HUES48 (cell line): ENCODE data around the gene PTCD1.
A peak's percentile ranks its signal among the peaks of the same experiment; 100 is the strongest.

Experiments
- H3K27ac ChIP-seq: one replicate; pipeline ENCODE4 v1.7.0; 2013; ENCODE audit warnings: low read depth, low read length, inconsistent platforms
- H3K27me3 ChIP-seq: 2 replicates; pipeline ENCODE4 v1.6.1; 2013; ENCODE audit warnings: mild to moderate bottlenecking, low read length; ENCODE audit not compliant: control insufficient read depth, insufficient read depth
- H3K36me3 ChIP-seq: 2 replicates; pipeline ENCODE4 v1.6.1; 2013; ENCODE audit warnings: low read length; ENCODE audit not compliant: control insufficient read depth, insufficient read depth
- H3K4me1 ChIP-seq: 2 replicates; pipeline ENCODE4 v1.6.1; 2013; ENCODE audit warnings: mild to moderate bottlenecking, low read length; ENCODE audit not compliant: control insufficient read depth, insufficient read depth
- H3K4me3 ChIP-seq: 2 replicates; pipeline ENCODE4 v1.5.1; 2013; ENCODE audit warnings: mild to moderate bottlenecking, low read depth, low read length
- H3K9ac ChIP-seq: 2 replicates; pipeline ENCODE4 v1.6.1; 2013; ENCODE audit warnings: mild to moderate bottlenecking, low read depth, low read length, moderate library complexity
- H3K9me3 ChIP-seq: 2 replicates; pipeline ENCODE4 v1.6.1; 2013; ENCODE audit warnings: low read length; ENCODE audit not compliant: control insufficient read depth, insufficient read depth

The PTCD1 gene

GRCh38 chr7:99374111-99375064 lies 64.2 kb downstream of the PTCD1 start, which contains the start of gene ARPC1B:
Gene ARPC1B (plus strand): TSS chr7:99374730. CDS start chr7:99385715, 10,985 bp downstream.
- Histone ChIP-seq H3K4me3 (peak within 1 kb of the TSS; percentile 83), H3K4me1 (0 out of 2 replicates have a peak, but pooled peaks cover 5% of the 10 kb centered on the region), H3K36me3 (peaks cover 8% of the 10 kb centered on the region), H3K27ac (peak within 1 kb of the TSS; percentile 71), H3K27me3 (no peaks in the 10 kb centered on the region), H3K9me3 (no peaks in the 10 kb centered on the region), H3K9ac (no peak within 1 kb of the TSS)

GRCh38 chr7:99373091-99374066 lies 65.2 kb downstream of the PTCD1 start:
- H3K9ac ChIP-seq: no peak overlapping the region
- peak overlapping the region; percentile 71 for H3K27ac ChIP-seq
- H3K4me1 ChIP-seq: 0 out of 2 replicates have a peak, but pooled peaks cover 5% of the 10 kb centered on the region
- H3K9me3 ChIP-seq: no peaks in the 10 kb centered on the region
- peak overlapping the region; percentile 83 for H3K4me3 ChIP-seq
- no peaks in the 10 kb centered on the region for H3K27me3 ChIP-seq
- H3K36me3 ChIP-seq: peaks cover 5% of the 10 kb centered on the region

DNA sequence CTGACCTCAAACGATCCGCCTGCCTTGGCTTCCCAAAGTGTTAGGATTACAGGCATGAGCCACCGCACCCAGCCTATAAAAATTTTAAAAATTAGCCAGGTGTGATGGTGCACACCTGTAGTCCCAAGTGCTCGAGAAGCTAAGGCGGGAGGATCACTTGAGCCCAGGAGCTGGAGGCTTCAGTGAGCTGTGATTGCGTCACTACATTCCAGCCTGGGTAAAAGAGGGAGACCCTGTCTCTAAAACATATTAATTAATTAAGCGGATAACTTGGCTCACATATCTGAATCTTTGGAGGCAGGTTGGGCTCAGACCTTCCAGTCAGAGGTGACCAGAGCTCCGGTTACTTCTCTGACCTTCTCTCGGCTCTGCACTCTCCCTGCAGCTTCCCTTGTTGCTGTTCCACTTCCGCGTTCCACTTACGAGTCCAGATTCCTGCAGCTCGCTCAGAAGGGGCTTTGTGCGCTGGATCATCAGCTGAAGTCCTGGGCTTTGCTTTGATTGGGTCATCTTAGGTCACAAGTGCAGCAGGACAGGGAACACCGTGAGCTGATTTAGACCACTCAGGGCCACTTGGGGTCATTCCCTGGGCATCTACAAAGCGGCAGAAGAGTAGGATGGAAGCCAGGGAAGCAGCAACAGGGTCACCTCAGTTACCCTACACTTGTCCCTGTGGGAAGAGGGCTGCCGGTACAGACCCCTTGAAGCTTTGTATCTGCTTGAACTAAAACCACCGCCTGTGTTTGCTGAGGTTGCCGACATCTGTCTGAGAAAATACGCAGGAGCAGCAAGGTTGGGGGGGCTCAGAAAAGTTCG lies 66.1 kb downstream of the PTCD1 start:
- Histone ChIP-seq H3K36me3 (no peaks in the 10 kb centered on the region; the same call in 1 of the 2 replicates), H3K27me3 (no peaks in the 10 kb centered on the region), H3K9me3 (no peaks in the 10 kb centered on the region), H3K4me1 (0 out of 2 replicates have a peak, but pooled peaks cover 5% of the 10 kb centered on the region), H3K9ac (no peak overlapping the region), H3K27ac (no peak overlapping the region), H3K4me3 (no peak overlapping the region)

DNA sequence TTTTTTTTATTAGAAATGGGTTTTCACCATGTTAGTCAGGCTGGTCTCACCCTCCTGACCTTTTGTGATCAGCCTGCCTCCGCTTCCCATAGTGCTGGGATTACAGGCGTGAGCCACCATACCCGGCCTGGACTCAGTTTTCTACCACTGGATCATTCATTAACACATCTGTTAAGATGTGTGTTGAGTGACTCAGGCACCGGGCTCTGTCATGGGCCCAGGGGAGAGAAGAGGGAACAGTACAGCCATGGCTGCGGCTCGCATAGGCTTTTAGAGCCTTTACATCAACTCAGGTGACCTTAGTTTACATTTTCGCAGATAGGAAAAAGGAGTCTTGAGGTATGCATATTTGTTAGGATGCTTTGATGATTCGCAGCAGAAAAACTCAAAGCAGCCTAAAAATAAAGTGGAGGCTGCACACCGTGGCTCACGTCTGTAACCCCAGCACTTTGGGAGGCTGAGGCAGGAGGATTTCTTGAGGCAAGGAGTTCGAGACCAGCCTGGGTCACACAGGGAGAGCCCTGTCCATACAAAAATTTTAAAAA lies 67.2 kb downstream of the PTCD1 start:
- no peaks in the 10 kb centered on the region for H3K9me3 ChIP-seq
- no peak overlapping the region for H3K4me3 ChIP-seq
- H3K27me3 ChIP-seq: no peaks in the 10 kb centered on the region
- no peak overlapping the region for H3K27ac ChIP-seq
- H3K9ac ChIP-seq: no peak overlapping the region
- H3K36me3 ChIP-seq: peaks cover 7% of the 10 kb centered on the region; the same call in 1 of the 2 replicates
- H3K4me1 ChIP-seq: peaks cover 11% of the 10 kb centered on the region

- Histone ChIP-seq H3K27me3 (no peaks in the 10 kb centered on the region), H3K27ac (no peak overlapping the region), H3K9me3 (no peaks in the 10 kb centered on the region), H3K4me1 (peaks cover 20% of the 10 kb centered on the region), H3K9ac (no peak overlapping the region), H3K36me3 (peaks cover 17% of the 10 kb centered on the region), H3K4me3 (no peak overlapping the region)
Measured at GRCh38 chr7:99369767-99370391, 68.7 kb downstream of the PTCD1 start.

- peaks cover 20% of the 10 kb centered on the region for H3K4me1 ChIP-seq
- H3K27ac ChIP-seq: no peak overlapping the region
- H3K4me3 ChIP-seq: no peak overlapping the region
- peaks cover 25% of the 10 kb centered on the region for H3K36me3 ChIP-seq
- no peaks in the 10 kb centered on the region for H3K9me3 ChIP-seq
- no peaks in the 10 kb centered on the region for H3K27me3 ChIP-seq
- H3K9ac ChIP-seq: no peak overlapping the region
Measured at GRCh38 chr7:99368750-99369389, 69.7 kb downstream of the PTCD1 start.
